ENCODE data around the gene RCCD1.

The RCCD1 gene

GRCh38 chr15:90994417-90995311 lies 40.0 kb downstream of the RCCD1 start, which contains the start of gene PRC1 (continued):
- TF ChIP-seq ZBTB17 (tag by site-specific recombination; IDR thresholded peaks at IDR 0.05) (peak; percentile 99), GLI2 (tag by site-specific recombination; IDR thresholded peaks at IDR 0.05; ENCODE audit: borderline replicate concordance, low read depth) (no peak), ZBTB1 (tag by site-specific recombination; IDR thresholded peaks at IDR 0.05) (peak; percentile 100), KLF9 (tag by site-specific recombination; IDR thresholded peaks at IDR 0.05; ENCODE audit: low read depth) (peak; percentile 17), ZBTB8A (tag by site-specific recombination; IDR thresholded peaks at IDR 0.05) (peak; percentile 70), ZSCAN16 (tag by site-specific recombination; IDR thresholded peaks at IDR 0.05) (0 out of 2 replicates have a peak, but pooled peaks have one; percentile 7), ZNF184 (tag by site-specific recombination; IDR thresholded peaks at IDR 0.05) (0 out of 2 replicates have a peak, but pooled peaks have one; percentile 31), ZNF404 (tag by site-specific recombination; IDR thresholded peaks at IDR 0.05) (no peak), ZNF704 (tag by site-specific recombination; IDR thresholded peaks at IDR 0.05) (peak; percentile 71; the same call in 1 of the 2 replicates), ZNF155 (tag by site-specific recombination; IDR thresholded peaks at IDR 0.05) (no peak), ZNF18 (tag by site-specific recombination; IDR thresholded peaks at IDR 0.05) (0 out of 2 replicates have a peak, but pooled peaks have one; percentile 24), ZNF701 (tag by site-specific recombination; IDR thresholded peaks at IDR 0.05) (no peak), ZNF600 (tag by site-specific recombination; IDR thresholded peaks at IDR 0.05) (peak; percentile 95), REPIN1 (tag by site-specific recombination; IDR thresholded peaks at IDR 0.05; ENCODE audit: low read depth) (no peak), GLIS2 (tag by site-specific recombination; IDR thresholded peaks at IDR 0.05) (peak; percentile 94; the same call in 1 of the 2 replicates), ZNF645 (tag by site-specific recombination; IDR thresholded peaks at IDR 0.05) (no peak), MYNN (tag by site-specific recombination; IDR thresholded peaks at IDR 0.05; ENCODE audit: borderline replicate concordance) (no peak), ZBTB26 (tag by site-specific recombination; optimal IDR thresholded peaks at IDR 0.05) (peak; percentile 98), ZBTB7A (tag by site-specific recombination; IDR thresholded peaks at IDR 0.05; ENCODE audit: low read depth) (peak; percentile 62; the same call in 1 of the 2 replicates), CTCF (tag by site-specific recombination; IDR thresholded peaks at IDR 0.05) (no peak), ZNF366 (tag by site-specific recombination; conservative IDR thresholded peaks at IDR 0.05) (peak; percentile 39; the same call in 1 of the 2 replicates), TRIM28 (IDR thresholded peaks at IDR 0.05; ENCODE audit: borderline replicate concordance, low read length) (peak; percentile 52), SP2 (tag by site-specific recombination; IDR thresholded peaks at IDR 0.05) (peak; percentile 95), ZNF548 (tag by site-specific recombination; IDR thresholded peaks at IDR 0.05) (no peak), ZNF157 (tag by site-specific recombination; IDR thresholded peaks at IDR 0.05) (no peak), ZNF146 (tag by site-specific recombination; IDR thresholded peaks at IDR 0.05) (0 out of 2 replicates have a peak, but pooled peaks have one; percentile 16), ZNF169 (tag by site-specific recombination; IDR thresholded peaks at IDR 0.05) (no peak)
- TF ChIP-seq, protein P1, sequence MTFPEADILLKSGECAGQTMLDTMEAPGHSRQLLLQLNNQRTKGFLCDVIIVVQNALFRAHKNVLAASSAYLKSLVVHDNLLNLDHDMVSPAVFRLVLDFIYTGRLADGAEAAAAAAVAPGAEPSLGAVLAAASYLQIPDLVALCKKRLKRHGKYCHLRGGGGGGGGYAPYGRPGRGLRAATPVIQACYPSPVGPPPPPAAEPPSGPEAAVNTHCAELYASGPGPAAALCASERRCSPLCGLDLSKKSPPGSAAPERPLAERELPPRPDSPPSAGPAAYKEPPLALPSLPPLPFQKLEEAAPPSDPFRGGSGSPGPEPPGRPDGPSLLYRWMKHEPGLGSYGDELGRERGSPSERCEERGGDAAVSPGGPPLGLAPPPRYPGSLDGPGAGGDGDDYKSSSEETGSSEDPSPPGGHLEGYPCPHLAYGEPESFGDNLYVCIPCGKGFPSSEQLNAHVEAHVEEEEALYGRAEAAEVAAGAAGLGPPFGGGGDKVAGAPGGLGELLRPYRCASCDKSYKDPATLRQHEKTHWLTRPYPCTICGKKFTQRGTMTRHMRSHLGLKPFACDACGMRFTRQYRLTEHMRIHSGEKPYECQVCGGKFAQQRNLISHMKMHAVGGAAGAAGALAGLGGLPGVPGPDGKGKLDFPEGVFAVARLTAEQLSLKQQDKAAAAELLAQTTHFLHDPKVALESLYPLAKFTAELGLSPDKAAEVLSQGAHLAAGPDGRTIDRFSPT (tag by site-specific recombination; IDR thresholded peaks at IDR 0.05): peak; percentile 92
- TF ChIP-seq, protein P2, sequence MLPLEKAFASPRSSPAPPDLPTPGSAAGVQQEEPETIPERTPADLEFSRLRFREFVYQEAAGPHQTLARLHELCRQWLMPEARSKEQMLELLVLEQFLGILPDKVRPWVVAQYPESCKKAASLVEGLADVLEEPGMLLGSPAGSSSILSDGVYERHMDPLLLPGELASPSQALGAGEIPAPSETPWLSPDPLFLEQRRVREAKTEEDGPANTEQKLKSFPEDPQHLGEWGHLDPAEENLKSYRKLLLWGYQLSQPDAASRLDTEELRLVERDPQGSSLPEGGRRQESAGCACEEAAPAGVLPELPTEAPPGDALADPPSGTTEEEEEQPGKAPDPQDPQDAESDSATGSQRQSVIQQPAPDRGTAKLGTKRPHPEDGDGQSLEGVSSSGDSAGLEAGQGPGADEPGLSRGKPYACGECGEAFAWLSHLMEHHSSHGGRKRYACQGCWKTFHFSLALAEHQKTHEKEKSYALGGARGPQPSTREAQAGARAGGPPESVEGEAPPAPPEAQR (tag by site-specific recombination; IDR thresholded peaks at IDR 0.05): no peak; the same call in 1 of the 2 replicates

Measured in HEK293 (cell line).